ENCODE results near the gene KCNJ8.
"Not testable (repeated sequence)": the region's sequence is repeated elsewhere in the genome, so short reads cannot be mapped to it uniquely, and the experiment has no call there.

The KCNJ8 gene

GRCh38 chr12:21800011-21800410 lies 25.5 kb upstream of the KCNJ8 start:
- H3K4me3 ChIP-seq (ENCODE audit: low read depth, low read length) = no peak overlapping the region
- TF ChIP-seq, protein P1, sequence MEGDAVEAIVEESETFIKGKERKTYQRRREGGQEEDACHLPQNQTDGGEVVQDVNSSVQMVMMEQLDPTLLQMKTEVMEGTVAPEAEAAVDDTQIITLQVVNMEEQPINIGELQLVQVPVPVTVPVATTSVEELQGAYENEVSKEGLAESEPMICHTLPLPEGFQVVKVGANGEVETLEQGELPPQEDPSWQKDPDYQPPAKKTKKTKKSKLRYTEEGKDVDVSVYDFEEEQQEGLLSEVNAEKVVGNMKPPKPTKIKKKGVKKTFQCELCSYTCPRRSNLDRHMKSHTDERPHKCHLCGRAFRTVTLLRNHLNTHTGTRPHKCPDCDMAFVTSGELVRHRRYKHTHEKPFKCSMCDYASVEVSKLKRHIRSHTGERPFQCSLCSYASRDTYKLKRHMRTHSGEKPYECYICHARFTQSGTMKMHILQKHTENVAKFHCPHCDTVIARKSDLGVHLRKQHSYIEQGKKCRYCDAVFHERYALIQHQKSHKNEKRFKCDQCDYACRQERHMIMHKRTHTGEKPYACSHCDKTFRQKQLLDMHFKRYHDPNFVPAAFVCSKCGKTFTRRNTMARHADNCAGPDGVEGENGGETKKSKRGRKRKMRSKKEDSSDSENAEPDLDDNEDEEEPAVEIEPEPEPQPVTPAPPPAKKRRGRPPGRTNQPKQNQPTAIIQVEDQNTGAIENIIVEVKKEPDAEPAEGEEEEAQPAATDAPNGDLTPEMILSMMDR (IDR thresholded peaks at IDR 0.05; ENCODE audit: low read depth, low read length) = no peak

GRCh38 chr12:21797539-21797938 lies 23.0 kb upstream of the KCNJ8 start:
- H3K4me3 ChIP-seq (ENCODE audit: low read depth, low read length) = no peak overlapping the region
- TF ChIP-seq, protein P1 (IDR thresholded peaks at IDR 0.05; ENCODE audit: low read depth, low read length) = no peak

GRCh38 chr12:21795648-21796328 lies 21.3 kb upstream of the KCNJ8 start:
- H3K4me3 ChIP-seq (ENCODE audit: low read depth, low read length) = no peak overlapping the region
- TF ChIP-seq, protein P1 (IDR thresholded peaks at IDR 0.05; ENCODE audit: low read depth, low read length) = no peak

DNA sequence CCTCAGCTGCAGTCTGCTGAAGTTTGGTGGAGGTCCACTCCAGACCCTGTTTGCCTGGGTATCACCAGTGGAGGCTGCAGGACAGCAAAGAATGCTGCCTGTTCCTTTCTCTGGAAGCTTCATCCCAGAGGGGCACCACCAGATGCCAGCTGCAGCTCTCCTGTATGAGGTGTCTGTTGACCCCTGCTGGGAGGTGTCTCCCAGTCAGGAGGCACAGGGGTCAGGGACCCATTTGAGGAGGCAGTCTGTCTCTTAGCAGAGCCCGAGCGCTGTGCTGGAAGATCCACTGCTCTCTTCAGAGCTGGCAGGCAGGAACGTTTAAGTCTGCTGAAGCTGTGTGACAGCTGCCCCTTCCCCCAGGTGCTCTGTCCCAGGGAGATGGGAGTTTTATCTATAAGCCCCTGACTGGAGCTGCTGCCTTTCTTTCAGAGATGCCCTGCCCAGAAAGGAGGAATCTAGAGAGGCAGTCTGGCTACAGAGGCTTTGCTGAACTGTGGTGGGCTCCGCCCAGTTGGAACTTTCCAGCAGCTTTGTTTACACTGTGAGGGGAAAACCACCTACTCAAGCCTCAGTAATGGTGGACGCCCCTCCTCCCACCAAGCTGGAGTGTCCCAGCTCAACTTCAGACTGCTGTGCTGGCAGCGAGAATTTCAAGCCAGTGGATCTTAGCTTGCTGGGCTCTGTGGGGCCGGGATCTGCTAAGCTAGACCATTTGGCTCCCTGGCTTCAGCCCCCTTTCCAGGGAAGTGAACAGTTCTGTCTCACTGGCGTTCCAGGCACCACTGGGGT lies 20.5 kb upstream of the KCNJ8 start:
- H3K4me3 ChIP-seq (ENCODE audit: low read depth, low read length) = not testable (repeated sequence)

- H3K4me3 ChIP-seq (ENCODE audit: low read depth, low read length) = not testable (repeated sequence)
Measured at GRCh38 chr12:21789687-21790086, 15.2 kb upstream of the KCNJ8 start.

GRCh38 chr12:21788089-21788983 lies 13.8 kb upstream of the KCNJ8 start:
- TF ChIP-seq, protein P1 (IDR thresholded peaks at IDR 0.05; ENCODE audit: low read depth, low read length) = no peak
- no peak overlapping the region for H3K4me3 ChIP-seq (ENCODE audit: low read depth, low read length)

DNA sequence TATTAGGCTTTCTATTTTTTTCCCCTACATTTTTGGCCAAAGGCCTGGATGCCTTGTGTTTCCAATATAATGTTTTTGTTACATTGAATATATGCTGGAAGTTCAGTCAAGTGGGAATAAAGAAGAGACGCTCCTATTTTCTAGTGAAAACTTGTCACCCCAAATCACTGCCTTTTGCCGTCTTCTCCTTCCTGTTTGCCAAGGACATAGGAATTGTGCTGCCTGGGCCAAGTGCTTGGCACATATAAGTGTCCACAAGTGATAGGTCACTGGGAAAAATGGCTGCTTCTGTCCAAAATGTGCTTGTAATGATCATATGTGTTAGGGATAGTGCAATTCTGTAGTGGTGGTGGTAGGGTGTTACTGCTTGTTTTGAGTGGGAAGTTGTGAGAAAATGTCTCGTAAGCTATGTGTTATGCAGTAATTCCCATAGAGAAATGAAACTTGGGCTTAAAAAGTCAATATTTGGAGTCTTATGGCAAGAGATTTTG lies 11.6 kb upstream of the KCNJ8 start:
- TF ChIP-seq, protein P1 (IDR thresholded peaks at IDR 0.05; ENCODE audit: low read depth, low read length) = no peak

GRCh38 chr12:21782723-21783122 lies 8.2 kb upstream of the KCNJ8 start:
- H3K4me3 ChIP-seq (ENCODE audit: low read depth, low read length) = not testable (repeated sequence)

More for the DNA sequence above, 11.6 kb upstream of the KCNJ8 start:
- H3K4me3 ChIP-seq (ENCODE audit: low read depth, low read length) = no peak overlapping the region

All from WI38 (cell line).